NCI-H128 (cell line): ENCODE results near the gene NET1.
"Not testable (repeated sequence)": the region's sequence is repeated elsewhere in the genome, so short reads cannot be mapped to it uniquely, and the experiment has no call there.

Experiments used
- DNase-seq: peaks from one replicate; lab custom pipeline; 2025; ENCODE audit not compliant: unreplicated experiment; lab: John Stamatoyannopoulos, UW

NET1 gene

DNA sequence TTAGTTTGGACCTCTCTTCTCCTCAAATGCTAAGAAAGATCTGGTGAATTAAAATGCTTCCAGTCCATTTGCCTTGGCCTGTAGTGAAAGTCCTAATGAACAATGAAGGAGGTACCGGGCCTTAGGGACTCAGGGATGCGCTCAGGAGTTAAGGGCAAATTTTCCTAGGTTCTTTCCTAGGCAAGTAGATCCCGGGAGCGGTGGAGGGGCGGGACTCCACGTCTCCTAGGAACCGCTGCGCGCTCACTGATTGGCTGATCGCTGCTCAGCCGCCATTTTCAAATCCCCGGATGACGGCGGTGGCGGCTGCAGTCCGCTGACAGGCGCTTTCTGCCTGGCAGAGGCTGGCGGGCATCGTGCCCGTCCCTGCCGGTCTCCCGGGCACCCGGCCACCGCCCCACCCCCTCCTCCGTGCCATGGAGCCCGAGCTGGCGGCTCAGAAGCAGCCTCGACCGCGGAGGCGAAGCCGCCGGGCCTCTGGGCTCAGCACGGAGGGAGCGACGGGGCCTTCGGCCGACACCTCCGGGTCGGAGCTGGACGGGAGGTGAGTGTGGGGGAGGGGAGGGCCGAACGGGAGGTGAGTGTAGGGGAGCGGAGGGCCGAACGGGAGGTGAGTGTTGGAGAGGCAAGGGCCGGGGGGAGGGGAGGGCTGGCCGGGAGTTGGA, at the start of gene NET1:
Gene NET1, plus strand, starts transcription at position 281 of the 665 bp plus-strand sequence. Its CDS starts 136 bp downstream, at position 417.
- DNase-seq, result peak; percentile 71

DNA sequence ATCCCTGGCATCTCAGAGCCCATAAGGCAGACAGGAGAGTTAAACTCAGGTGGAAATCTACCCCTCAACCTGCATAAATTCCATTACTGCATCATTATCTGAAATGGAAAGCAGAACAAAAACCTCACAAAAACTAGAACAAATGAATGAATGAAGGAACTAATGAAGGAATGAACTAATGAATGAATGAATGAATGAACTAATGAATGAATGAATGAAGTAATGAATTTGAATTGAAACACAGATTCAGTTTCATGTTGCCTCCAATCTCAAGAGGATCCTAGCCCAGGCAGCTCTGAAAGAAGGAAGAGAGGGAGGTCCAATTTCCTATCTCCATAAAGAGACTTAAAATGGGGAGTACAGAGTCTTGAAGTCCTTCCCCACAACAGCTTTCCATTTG, 49.5 kb upstream of the NET1 start:
- no peak for DNase-seq

- DNase-seq, result no peak
Measured at GRCh38 chr10:5364374-5364773, 48.0 kb upstream of the NET1 start.

DNA sequence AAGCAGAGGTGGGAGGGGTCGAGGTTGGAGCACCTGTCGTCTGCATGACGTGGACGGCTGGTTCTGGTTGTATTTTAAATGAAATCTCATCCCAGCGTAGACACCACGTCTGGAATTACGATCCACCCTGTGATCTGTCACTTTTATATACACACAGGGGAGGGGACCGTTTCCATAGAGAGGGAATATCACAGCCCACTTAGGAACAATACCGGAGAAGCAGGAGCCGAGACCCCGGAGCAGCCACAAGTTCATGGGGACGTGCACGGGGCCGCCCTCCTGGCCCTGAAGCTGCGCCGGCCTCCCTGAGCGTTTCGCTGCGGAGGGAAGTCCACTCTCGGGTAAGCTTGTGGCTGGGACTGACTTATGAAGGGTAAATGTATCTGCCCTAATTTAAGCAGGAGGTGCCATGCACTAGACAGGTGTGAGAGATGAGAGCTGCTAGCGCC, 47.4 kb upstream of the NET1 start, which contains the start of gene UCN3:
Gene UCN3, plus strand, starts transcription at position 77 of the 449 bp plus-strand sequence. CDS start 8,755 bp downstream, outside the sequence.
- no peak for DNase-seq

DNA sequence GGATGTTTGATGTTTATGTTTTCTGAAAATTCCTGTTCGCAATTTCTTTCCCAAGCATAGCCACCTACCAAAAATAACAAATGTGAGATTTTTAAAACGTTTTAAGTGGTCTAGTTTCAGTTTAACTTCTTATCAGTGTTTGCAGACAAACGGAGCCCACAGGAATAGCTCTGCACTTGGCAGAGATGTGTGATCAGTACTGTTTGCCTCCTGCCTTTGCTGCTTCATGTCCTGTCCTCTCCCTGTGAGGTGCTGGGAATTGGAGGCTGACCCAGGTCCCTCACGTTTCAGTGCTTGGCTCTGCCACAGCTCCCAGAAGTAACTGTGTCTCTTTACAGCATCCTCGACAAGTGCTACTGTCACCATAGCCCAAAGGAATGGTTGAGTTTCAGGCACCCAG, 46.4 kb upstream of the NET1 start:
- DNase-seq, result no peak

GRCh38 chr10:5369362-5370158, 42.8 kb upstream of the NET1 start:
- no peak for DNase-seq

DNA sequence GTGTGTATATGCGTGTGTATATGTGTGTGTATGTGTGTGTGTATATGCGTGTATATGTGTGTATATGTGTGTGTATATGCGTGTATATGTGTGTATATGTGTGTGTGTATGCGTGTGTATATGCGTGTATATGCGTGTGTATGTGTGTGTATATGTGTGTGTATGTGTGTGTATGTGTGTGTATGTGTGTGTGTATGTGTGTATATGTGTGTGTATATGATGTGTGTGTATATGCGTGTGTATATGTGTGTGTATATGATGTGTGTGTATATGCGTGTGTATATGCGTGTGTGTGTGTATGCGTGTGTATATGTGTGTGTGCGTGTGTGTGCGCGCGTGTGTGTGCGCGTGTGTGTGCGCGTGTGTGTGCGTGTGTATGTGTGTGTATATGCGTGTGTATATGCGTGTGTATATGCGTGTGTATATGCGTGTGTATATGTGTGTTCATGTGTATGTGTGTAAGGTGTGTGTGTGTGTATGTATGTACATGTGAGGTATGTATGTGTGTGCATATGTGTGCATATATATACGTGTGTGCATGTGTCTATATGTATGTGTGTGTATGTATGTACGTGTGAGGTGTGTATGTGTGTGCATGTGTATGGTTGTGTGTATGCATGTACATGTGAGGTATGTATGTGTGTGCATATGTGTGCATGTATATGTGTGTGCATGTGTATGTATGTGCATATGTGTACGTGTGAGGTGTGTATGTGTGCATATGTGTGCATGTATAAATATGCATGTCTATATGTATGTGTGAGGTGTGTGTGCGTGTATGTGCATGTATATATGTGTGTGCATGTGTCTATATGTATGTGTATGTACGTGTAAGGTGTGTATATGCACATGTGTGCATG, 41.6 kb upstream of the NET1 start:
- no peak for DNase-seq

- DNase-seq, result no peak
Measured at GRCh38 chr10:5373307-5373706, 39.0 kb upstream of the NET1 start.

DNA sequence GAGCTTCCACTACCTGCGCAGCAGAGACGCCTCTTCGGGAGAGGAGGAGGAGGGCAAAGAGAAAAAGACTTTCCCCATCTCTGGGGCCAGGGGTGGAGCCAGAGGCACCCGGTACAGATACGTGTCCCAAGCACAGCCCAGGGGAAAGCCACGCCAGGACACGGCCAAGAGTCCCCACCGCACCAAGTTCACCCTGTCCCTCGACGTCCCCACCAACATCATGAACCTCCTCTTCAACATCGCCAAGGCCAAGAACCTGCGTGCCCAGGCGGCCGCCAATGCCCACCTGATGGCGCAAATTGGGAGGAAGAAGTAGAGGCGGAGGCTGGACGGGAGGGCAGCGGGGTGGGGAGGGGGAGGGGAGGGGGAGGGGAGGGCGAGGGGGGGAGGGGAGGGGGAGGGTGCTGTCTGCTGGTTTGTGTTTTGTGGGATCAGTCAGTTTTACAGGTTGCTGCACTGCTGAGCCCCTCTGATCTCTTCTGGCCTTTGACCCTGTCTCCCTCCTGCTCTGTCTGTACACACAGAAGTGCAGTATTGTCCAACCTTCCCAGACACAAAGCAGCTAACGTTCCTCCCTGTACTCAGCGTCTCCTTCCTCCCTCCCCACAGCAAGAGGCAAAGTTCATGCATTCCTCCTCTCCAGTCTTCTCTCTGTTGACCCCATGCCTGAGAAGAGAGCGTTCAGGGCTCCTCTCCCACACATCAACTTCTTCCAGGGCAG, 38.3 kb upstream of the NET1 start:
- DNase-seq, result no peak

DNA sequence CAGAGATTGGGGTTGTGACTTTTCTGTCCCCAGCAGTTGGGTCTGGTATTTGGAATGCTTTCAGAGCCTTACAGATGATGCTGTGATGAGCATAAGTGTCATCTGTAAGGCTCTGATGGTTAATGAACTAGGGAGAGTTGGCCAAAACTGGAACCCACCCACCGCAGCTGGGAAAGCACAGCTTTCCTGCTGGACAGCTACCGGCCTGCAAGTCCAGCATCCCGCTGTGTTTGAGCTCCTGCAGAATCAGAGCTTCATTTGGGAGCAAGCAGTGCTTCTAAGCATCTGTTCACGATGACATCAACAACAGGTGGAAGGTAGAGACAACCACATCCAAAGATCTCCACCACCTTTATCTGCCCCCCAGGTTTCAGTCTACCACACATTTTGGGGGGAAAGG, 35.9 kb upstream of the NET1 start:
- DNase-seq, result no peak

DNA sequence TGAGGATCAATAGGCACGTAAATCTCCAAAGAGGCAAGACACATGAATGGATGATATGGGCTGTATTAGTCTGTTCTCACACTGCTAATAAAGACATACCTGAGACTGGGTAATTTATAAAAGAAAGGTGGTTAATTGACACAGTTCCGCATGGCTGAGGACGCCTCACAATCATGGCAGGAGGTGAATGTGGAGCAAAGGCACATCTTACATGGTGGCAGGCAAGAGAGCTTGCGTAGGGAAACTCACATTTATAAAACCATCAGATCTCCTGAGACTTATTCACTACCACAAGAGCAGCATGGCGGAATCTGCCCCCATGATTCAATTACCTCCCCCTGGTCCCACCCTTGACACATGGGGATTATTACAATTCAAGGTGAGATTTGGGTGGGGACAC, 33.2 kb upstream of the NET1 start:
- not testable (repeated sequence) for DNase-seq

DNA sequence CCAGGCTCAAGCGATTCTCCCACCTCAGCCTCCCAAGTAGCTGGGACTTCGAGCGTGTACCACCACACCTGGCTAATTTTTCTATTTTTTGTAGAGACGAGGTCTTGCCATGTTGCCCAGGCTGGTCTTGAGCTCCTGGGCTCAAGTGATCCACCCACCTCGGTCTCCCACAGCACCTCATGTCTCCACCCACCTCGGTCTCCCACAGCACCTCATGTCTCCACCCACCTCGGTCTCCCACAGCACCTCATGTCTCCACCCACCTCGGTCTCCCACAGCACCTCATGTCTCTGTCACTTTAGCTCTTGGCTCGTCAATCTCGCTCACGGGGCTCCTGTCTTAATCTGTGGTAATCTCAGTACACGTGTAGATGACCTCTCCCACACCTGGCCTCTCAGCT, 32.0 kb upstream of the NET1 start:
- not testable (repeated sequence) for DNase-seq

- no peak for DNase-seq
Measured at GRCh38 chr10:5381187-5381586, 31.2 kb upstream of the NET1 start.

DNA sequence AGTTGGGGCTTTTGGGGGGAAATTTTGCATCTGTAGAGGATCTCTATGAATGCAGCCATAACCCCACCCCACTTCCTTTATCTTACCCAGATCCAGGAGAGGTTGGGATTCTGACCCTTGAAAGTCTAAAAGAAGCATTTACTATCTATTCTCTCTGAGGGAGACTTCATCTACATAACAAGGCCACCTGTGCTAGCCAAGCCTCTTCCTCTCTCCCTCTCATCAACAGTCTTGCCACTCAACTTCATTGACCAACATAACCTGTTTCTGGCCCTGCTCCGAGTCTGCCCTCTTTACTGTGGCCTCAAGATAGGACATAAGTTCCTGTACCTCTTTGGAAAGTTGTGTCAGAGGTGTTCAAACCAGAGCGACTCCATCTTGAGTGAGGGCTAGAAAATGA, 27.1 kb upstream of the NET1 start:
- no peak for DNase-seq

- no peak for DNase-seq
Measured at GRCh38 chr10:5387169-5387568, 25.2 kb upstream of the NET1 start.

GRCh38 chr10:5390607-5391205, 21.7 kb upstream of the NET1 start:
- DNase-seq, result no peak

- DNase-seq, result no peak
Measured at GRCh38 chr10:5391790-5392189, 20.6 kb upstream of the NET1 start.

DNA sequence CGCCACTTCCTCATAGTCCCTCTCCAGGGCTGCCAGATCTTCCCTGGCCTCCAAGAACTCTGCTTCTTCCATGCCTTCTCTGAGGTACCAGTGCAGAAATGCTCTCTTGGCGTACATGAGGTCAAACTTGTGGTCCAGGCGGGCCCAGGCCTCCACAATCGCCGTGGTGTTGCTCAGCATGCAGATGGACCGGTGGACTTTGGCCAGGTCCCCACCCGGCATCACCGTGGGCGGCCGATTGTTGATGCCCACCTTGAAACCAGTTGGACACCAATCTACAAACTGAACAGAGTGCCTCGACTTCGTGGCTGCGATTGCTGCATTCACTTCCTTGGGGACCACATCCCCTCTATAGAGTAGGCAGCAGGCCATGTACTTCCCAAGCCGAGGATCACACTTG, 18.8 kb upstream of the NET1 start:
- no peak for DNase-seq

GRCh38 chr10:5395168-5395567, 17.2 kb upstream of the NET1 start:
- DNase-seq, result no peak

DNA sequence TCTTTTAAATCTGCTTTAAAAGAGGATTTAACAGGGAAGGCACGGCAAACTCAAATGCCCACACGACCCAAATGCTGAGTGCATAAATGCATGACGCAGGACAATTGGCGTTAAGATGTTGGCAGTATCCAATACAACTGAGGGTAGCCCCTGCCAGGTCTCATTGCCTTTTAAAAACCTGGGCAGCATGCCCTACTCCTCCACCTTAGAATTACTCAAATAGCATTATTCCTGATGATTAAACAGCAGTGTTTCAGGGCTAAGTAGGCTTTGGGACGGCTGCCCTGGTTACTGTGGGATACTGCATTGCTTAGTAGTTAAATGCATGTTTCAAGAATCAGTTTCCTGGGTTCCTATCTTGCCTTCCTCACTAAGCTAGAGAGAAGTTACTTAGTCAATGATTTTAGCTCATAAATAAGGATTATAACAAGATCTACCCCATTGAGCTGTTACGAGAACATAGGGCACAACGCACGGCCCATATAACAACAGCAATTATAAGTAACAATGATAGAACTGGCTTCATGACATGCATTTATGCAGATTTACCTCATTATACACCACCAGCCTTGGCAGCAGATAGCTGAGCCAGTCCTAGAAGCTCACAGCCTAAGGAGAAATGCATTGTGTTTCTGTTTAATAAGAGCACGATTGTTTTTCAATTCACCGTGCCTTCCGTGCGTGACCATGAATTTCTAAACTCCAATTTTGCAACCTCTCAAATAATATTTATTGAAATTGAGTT, 15.6 kb upstream of the NET1 start:
- no peak for DNase-seq
